ENCODE results near the gene RAB20.

The RAB20 gene

GRCh38 chr13:110580800-110581199 lies 19.3 kb upstream of the RAB20 start:
- TF ChIP-seq RARB (CRISPR knock-in tag; IDR thresholded peaks at IDR 0.05) (no peak), PATZ1 (CRISPR knock-in tag; IDR thresholded peaks at IDR 0.05; ENCODE audit: borderline replicate concordance) (no peak), SNAI2 (CRISPR knock-in tag; IDR thresholded peaks at IDR 0.05) (no peak), ZNF70 (CRISPR knock-in tag; IDR thresholded peaks at IDR 0.05) (no peak), POU6F1 (CRISPR knock-in tag; IDR thresholded peaks at IDR 0.05; ENCODE audit: borderline replicate concordance, low read depth) (no peak), ZNF565 (CRISPR knock-in tag; conservative IDR thresholded peaks at IDR 0.05; ENCODE audit: low read depth) (no peak)
- ATAC-seq, result no peak

GRCh38 chr13:110578363-110578762 lies 16.8 kb upstream of the RAB20 start:
- TF ChIP-seq CREB5 (CRISPR knock-in tag; IDR thresholded peaks at IDR 0.05; ENCODE audit: low read depth) (no peak), ESRRG (CRISPR knock-in tag; IDR thresholded peaks at IDR 0.05) (no peak), OSR1 (CRISPR knock-in tag; IDR thresholded peaks at IDR 0.05) (no peak), TOX (CRISPR knock-in tag; IDR thresholded peaks at IDR 0.05; ENCODE audit: borderline replicate concordance) (no peak), ZNF565 (CRISPR knock-in tag; conservative IDR thresholded peaks at IDR 0.05; ENCODE audit: low read depth) (no peak), TSHZ2 (CRISPR knock-in tag; IDR thresholded peaks at IDR 0.05) (no peak), TCF4 (CRISPR knock-in tag; IDR thresholded peaks at IDR 0.05; ENCODE audit: borderline replicate concordance) (no peak), ZFP30 (CRISPR knock-in tag; IDR thresholded peaks at IDR 0.05) (no peak), ZNF8 (CRISPR knock-in tag; IDR thresholded peaks at IDR 0.05) (no peak), ISL1 (CRISPR knock-in tag; IDR thresholded peaks at IDR 0.05) (no peak), PPARA (CRISPR knock-in tag; IDR thresholded peaks at IDR 0.05; ENCODE audit: borderline replicate concordance) (no peak)
- ATAC-seq, result no peak

GRCh38 chr13:110576736-110577476 lies 15.4 kb upstream of the RAB20 start:
- no peak for ATAC-seq
- TF ChIP-seq BACH2 (CRISPR knock-in tag; IDR thresholded peaks at IDR 0.05; ENCODE audit: borderline replicate concordance), result no peak
- TF ChIP-seq PATZ1 (CRISPR knock-in tag; IDR thresholded peaks at IDR 0.05; ENCODE audit: borderline replicate concordance), result no peak
- TF ChIP-seq CREB5 (CRISPR knock-in tag; IDR thresholded peaks at IDR 0.05; ENCODE audit: low read depth), result no peak
- TF ChIP-seq ZNF8 (CRISPR knock-in tag; IDR thresholded peaks at IDR 0.05), result no peak
- TF ChIP-seq ZFP30 (CRISPR knock-in tag; IDR thresholded peaks at IDR 0.05), result no peak
- TF ChIP-seq PPARA (CRISPR knock-in tag; IDR thresholded peaks at IDR 0.05; ENCODE audit: borderline replicate concordance), result no peak
- no peak for TF ChIP-seq SNAI2 (CRISPR knock-in tag; IDR thresholded peaks at IDR 0.05)
- TF ChIP-seq RARB (CRISPR knock-in tag; IDR thresholded peaks at IDR 0.05), result no peak
- TF ChIP-seq ZNF565 (CRISPR knock-in tag; conservative IDR thresholded peaks at IDR 0.05; ENCODE audit: low read depth), result no peak
- no peak for TF ChIP-seq CSRNP3 (CRISPR knock-in tag; IDR thresholded peaks at IDR 0.05)
- TF ChIP-seq OSR1 (CRISPR knock-in tag; IDR thresholded peaks at IDR 0.05), result no peak
- TF ChIP-seq ZFP3 (CRISPR knock-in tag; IDR thresholded peaks at IDR 0.05), result no peak
- TF ChIP-seq TSHZ2 (CRISPR knock-in tag; IDR thresholded peaks at IDR 0.05), result no peak
- TF ChIP-seq CSDC2 (CRISPR knock-in tag; IDR thresholded peaks at IDR 0.05), result no peak
- TF ChIP-seq ISL1 (CRISPR knock-in tag; IDR thresholded peaks at IDR 0.05), result no peak
